ENCODE results near the gene HOMEZ.

Gene HOMEZ

DNA sequence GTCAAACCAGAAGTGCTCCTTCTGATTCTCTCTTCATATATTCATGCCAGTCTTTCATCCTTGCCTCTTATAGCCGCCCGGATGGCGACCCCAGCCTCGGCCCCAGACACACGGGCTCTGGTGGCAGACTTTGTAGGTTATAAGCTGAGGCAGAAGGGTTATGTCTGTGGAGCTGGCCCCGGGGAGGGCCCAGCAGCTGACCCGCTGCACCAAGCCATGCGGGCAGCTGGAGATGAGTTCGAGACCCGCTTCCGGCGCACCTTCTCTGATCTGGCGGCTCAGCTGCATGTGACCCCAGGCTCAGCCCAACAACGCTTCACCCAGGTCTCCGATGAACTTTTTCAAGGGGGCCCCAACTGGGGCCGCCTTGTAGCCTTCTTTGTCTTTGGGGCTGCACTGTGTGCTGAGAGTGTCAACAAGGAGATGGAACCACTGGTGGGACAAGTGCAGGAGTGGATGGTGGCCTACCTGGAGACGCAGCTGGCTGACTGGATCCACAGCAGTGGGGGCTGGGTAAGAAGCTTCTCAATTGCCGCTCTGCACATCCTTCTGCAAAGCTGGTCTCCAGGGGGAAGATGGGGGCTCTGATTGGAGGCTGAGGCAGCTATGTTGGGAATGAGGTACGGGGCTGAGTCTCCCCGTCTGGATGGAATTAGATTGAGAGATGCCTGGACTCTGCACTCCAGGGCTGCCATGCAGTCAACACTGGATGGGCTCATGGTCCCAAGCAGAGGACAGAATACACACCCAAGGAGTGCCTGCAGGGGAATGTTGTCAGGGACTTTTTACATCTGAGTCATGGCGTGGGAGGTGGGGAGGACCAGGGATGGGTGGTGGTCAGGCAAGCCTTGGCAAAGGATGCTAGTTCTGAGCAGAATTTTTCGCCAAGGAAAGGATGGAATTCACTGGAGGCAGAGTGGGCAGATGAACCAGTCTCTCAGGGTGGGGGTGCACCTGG is 22.0 kb upstream of the HOMEZ start:
- peak overlapping the region; percentile 98 for H3K27ac Mint-ChIP-seq
- H3K27me3 Mint-ChIP-seq (ENCODE audit: low read depth, poor library complexity), result no peaks in the 10 kb centered on the region
- no peaks in the 10 kb centered on the region for H3K9me3 Mint-ChIP-seq

DNA sequence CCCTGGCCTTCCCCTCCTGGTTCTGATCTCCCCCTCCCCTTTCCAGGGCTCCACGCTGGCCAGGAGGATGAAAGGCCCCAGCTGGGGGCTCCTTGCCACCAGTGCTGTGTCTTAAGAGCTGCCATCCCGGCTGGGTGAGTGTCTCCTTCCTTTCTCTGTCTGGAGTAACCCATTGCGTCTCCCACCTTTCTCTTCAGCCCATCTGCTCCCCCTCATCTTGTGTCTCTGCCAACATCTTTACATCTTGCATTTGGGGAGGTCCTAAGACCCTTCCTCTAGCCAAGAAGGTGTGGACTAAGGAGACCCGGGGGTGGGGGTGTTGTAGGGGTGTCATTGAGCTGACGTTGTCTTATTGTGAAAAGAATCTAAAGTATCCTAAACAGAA is 21.2 kb upstream of the HOMEZ start:
- peaks cover 53% of the 10 kb centered on the region for H3K4me1 Mint-ChIP-seq
- peak overlapping the region; percentile 98 for H3K27ac Mint-ChIP-seq
- TF ChIP-seq, protein P1, sequence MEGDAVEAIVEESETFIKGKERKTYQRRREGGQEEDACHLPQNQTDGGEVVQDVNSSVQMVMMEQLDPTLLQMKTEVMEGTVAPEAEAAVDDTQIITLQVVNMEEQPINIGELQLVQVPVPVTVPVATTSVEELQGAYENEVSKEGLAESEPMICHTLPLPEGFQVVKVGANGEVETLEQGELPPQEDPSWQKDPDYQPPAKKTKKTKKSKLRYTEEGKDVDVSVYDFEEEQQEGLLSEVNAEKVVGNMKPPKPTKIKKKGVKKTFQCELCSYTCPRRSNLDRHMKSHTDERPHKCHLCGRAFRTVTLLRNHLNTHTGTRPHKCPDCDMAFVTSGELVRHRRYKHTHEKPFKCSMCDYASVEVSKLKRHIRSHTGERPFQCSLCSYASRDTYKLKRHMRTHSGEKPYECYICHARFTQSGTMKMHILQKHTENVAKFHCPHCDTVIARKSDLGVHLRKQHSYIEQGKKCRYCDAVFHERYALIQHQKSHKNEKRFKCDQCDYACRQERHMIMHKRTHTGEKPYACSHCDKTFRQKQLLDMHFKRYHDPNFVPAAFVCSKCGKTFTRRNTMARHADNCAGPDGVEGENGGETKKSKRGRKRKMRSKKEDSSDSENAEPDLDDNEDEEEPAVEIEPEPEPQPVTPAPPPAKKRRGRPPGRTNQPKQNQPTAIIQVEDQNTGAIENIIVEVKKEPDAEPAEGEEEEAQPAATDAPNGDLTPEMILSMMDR (IDR thresholded peaks at IDR 0.05), result no peak
- H3K36me3 Mint-ChIP-seq (ENCODE audit: low read depth), result peaks cover 18% of the 10 kb centered on the region
- peak overlapping the region; percentile 94 for H3K4me3 Mint-ChIP-seq
- no peaks in the 10 kb centered on the region for H3K9me3 Mint-ChIP-seq
- no peaks in the 10 kb centered on the region for H3K27me3 Mint-ChIP-seq (ENCODE audit: low read depth, poor library complexity)
- no peak for DNase-seq

More for the DNA sequence above, 22.0 kb upstream of the HOMEZ start:
- TF ChIP-seq, protein P1 (IDR thresholded peaks at IDR 0.05), result no peak
- H3K4me3 Mint-ChIP-seq, result peak overlapping the region; percentile 94
- peaks cover 26% of the 10 kb centered on the region for H3K36me3 Mint-ChIP-seq (ENCODE audit: low read depth)
- H3K4me1 Mint-ChIP-seq, result peaks cover 47% of the 10 kb centered on the region
- DNase-seq, result no peak

DNA sequence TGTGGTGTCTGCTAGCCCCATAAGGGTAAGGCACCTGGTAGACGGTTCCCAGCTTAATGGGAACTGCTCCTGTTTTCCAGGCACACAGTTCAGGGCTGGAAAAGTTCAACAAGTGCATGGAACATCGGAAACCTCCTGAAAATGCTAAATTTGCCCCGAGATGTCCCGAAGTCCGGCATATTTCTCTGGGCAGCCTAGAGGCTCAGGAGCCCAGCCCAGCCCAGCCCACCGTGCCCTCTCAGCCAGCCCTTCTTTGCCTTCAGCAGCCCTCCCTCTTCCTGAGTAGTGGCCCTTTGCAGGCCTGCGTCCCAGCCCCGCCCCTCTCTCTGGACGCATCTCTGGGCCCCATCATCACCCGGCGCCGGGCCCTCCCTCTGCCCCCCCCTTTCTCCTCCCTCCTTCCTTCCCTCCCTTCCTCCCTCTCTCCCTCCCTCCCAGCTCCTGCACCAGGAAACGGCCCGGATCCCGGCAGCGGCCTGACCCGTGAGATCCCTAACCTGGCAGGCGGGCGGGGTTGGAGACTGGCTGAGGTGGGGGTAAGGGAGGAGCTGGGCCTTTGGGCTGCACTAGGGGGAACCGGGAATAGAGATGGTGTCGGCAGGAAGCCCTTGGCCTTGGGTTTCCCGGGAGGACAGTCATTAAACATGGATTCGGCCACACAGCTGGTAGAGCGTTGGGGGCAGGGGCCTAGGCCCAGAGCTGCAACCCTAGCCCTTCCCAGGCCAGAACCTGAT is 20.6 kb upstream of the HOMEZ start, which contains the start of gene BCL2L2:
TSS of gene BCL2L2 (plus strand) at position 422 of the 734 bp plus-strand sequence. CDS start 935 bp downstream, outside the sequence.
- H3K4me1 Mint-ChIP-seq, result peaks cover 53% of the 10 kb centered on the region
- DNase-seq, result peak; percentile 91
- H3K27me3 Mint-ChIP-seq (ENCODE audit: low read depth, poor library complexity), result no peaks in the 10 kb centered on the region
- H3K4me3 Mint-ChIP-seq, result peak within 1 kb of the TSS; percentile 94
- H3K36me3 Mint-ChIP-seq (ENCODE audit: low read depth), result peaks cover 13% of the 10 kb centered on the region
- TF ChIP-seq, protein P1 (IDR thresholded peaks at IDR 0.05), result no peak
- peak within 1 kb of the TSS; percentile 98 for H3K27ac Mint-ChIP-seq
- H3K9me3 Mint-ChIP-seq, result no peaks in the 10 kb centered on the region

DNA sequence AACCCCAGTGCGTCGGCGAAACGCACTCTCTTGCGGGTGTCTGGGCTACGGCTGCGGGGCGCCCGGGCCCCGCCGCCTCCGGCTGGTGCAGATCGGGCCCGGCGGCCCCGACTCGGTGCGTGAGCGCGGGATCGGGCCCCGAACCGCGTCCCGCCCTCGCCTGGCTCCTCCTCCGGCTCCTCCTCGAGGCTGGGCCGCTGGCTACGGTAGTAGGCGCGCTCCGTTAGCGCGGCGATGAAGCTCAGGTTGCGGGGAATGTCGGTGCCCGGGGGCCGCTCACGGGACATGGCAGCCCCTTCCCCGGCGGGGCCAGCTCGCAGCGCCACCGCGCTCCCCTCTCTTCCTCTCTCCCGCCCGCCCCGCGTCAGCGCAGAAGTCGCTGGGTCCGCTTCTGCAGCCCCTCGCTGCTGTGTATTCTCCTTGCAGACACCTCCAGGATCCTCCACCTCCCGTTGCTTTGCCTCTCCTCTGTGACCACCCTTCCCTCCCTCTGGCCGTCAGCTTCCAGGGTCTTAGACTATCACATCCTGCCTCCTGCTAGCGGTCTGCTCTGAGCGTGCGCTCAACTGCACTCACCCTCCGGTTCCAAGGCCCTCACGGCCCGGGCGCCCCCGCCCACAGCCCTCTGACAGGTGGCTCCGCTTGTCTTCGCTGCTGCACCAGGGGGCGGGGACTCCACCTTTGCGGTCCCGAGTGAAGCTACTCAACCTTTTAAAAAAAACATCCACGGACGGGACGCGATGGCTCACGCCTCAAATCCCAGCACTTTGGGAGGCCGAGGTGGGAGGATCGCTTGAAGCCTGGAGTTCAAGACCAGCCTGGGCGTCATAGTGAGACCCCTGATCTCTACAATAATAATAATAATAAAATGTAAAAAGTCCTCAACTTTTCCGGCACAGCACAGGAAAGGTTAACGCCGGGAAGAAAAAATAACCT is 16.6 kb upstream of the HOMEZ start, which contains the start of gene PPP1R3E:
TSS of gene PPP1R3E (minus strand) at position 570 of the 936 bp plus-strand sequence. CDS start at position 287, 283 bp downstream.
- Mint-ChIP-seq H3K27me3 (ENCODE audit: low read depth, poor library complexity) (no peaks in the 10 kb centered on the region), H3K27ac (peak within 1 kb of the TSS; percentile 97), H3K36me3 (ENCODE audit: low read depth) (peaks cover 8% of the 10 kb centered on the region), H3K9me3 (no peaks in the 10 kb centered on the region), H3K4me3 (peak within 1 kb of the TSS; percentile 93), H3K4me1 (peaks cover 55% of the 10 kb centered on the region)
- TF ChIP-seq, protein P1 (IDR thresholded peaks at IDR 0.05), result no peak
- DNase-seq, result peak; percentile 78

DNA sequence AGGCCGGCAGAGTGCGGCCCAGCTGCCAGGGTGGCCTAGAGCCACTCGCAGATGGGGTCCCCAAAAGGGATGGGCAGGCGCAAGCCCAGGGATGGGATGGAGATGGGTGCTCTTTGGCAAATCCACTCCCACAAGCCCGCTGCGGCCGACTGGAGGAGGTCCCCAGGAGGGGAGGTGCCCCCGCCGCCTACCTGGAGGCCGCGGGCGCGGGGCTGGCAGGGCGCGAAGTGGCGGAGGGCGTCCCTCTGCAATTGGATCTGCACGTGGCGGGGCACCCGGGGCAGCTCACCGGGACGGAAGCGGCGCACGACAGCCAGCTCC is 16.0 kb upstream of the HOMEZ start:
- no peaks in the 10 kb centered on the region for H3K27me3 Mint-ChIP-seq (ENCODE audit: low read depth, poor library complexity)
- H3K36me3 Mint-ChIP-seq (ENCODE audit: low read depth), result peaks cover 13% of the 10 kb centered on the region
- H3K4me1 Mint-ChIP-seq, result peaks cover 49% of the 10 kb centered on the region
- peak overlapping the region; percentile 85 for H3K4me3 Mint-ChIP-seq
- H3K27ac Mint-ChIP-seq, result peak overlapping the region; percentile 89
- no peak for DNase-seq
- TF ChIP-seq, protein P1 (IDR thresholded peaks at IDR 0.05), result no peak
- no peaks in the 10 kb centered on the region for H3K9me3 Mint-ChIP-seq
